Activated CD8-positive, alpha-beta memory T cell treated with anti-CD3 and anti-CD28 coated beads, Interleukin-2, amount 50 U/mL, for 24 hours (primary cell): ENCODE data around the gene CORO1C.

Experiments used
- DNase-seq: peaks from one replicate; pipeline ENCODE4 v3.0.0-alpha.2; 2020; ENCODE audit errors: extremely low read depth

Gene CORO1C

GRCh38 chr12:108647585-108648287 lies 83.6 kb downstream of the CORO1C start:
- DNase-seq = no peak

- no peak for DNase-seq
Measured at GRCh38 chr12:108646600-108647579, 84.4 kb downstream of the CORO1C start.

- DNase-seq = no peak
Measured at GRCh38 chr12:108645686-108646599, 85.4 kb downstream of the CORO1C start.

- DNase-seq = no peak
Measured at GRCh38 chr12:108644811-108645120, 86.6 kb downstream of the CORO1C start.

GRCh38 chr12:108643941-108644810 lies 87.1 kb downstream of the CORO1C start:
- no peak for DNase-seq

GRCh38 chr12:108642899-108643654 lies 88.2 kb downstream of the CORO1C start:
- no peak for DNase-seq

GRCh38 chr12:108642269-108642870 lies 88.9 kb downstream of the CORO1C start:
- no peak for DNase-seq

GRCh38 chr12:108641446-108642268 lies 89.7 kb downstream of the CORO1C start:
- DNase-seq = no peak

- DNase-seq = no peak
Measured at GRCh38 chr12:108640802-108641445, 90.4 kb downstream of the CORO1C start.

GRCh38 chr12:108638997-108639822 lies 92.1 kb downstream of the CORO1C start:
- no peak for DNase-seq

- no peak for DNase-seq
Measured at GRCh38 chr12:108638141-108638827, 93.0 kb downstream of the CORO1C start.

GRCh38 chr12:108637222-108637971 lies 93.9 kb downstream of the CORO1C start:
- DNase-seq = no peak

GRCh38 chr12:108635997-108636808 lies 95.1 kb downstream of the CORO1C start:
- DNase-seq = no peak

- no peak for DNase-seq
Measured at GRCh38 chr12:108635201-108635996, 95.9 kb downstream of the CORO1C start.
